C4-2B (cell line): ENCODE measurements around the gene SMIM7.

Experiments used
- ZFX ChIP-seq: fragments of 450-650 bp; IDR thresholded peaks from 2 replicates; pipeline ENCODE4 v1.6.1; 2017
- TF ChIP-seq, protein P1 (sequence below): fragments of 450-650 bp; conservative IDR thresholded peaks from 2 replicates; pipeline ENCODE4 v1.5.1; 2017; ENCODE audit warnings: mild to moderate bottlenecking

DNA sequence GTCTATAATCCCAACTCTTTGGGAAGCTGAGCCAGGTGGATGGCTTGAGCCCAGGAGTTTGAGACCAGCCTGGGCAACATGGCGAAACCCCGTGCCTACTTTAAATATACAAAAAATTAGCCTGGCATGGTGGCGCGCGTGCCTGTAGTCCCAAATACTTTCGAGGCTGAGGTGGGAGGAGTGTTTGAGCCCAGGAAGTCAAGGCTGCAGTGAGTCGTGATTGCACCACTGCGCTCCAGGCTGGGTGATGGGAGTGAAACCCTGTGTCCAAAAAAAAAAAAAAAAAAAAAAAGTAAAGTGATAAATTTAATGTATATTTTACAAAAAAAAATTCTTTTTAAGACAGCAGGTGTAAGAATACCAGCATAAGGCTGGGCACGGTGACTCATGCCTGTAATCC is 18.6 kb upstream of the SMIM7 start:
- TF ChIP-seq, protein P1, sequence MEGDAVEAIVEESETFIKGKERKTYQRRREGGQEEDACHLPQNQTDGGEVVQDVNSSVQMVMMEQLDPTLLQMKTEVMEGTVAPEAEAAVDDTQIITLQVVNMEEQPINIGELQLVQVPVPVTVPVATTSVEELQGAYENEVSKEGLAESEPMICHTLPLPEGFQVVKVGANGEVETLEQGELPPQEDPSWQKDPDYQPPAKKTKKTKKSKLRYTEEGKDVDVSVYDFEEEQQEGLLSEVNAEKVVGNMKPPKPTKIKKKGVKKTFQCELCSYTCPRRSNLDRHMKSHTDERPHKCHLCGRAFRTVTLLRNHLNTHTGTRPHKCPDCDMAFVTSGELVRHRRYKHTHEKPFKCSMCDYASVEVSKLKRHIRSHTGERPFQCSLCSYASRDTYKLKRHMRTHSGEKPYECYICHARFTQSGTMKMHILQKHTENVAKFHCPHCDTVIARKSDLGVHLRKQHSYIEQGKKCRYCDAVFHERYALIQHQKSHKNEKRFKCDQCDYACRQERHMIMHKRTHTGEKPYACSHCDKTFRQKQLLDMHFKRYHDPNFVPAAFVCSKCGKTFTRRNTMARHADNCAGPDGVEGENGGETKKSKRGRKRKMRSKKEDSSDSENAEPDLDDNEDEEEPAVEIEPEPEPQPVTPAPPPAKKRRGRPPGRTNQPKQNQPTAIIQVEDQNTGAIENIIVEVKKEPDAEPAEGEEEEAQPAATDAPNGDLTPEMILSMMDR = no peak
- TF ChIP-seq ZFX = no peak
